Thyroid gland (tissue), 4 donors: ENCODE measurements around the gene FHOD3.

ENCODE experiments used
- CTCF ChIP-seq, 6 experiments: fragments of 200-600 bp in 3 of 6; fragments of 450-650 bp in 3 of 6; sonication (generic) in 3 of 6; IDR thresholded peaks; one replicate each; pipeline ENCODE4 v1.5.1; 2016 to 2019; ENCODE audit warnings: antibody characterized with exemption in 6 of 6, mild to moderate bottlenecking in 2 of 6, inconsistent platforms in 1 of 6, moderate library complexity in 1 of 6
- POLR2A ChIP-seq, 2 donors: fragments of 450-650 bp; IDR thresholded peaks; one replicate each; pipeline ENCODE4 v1.6.1; 2017; ENCODE audit warnings: antibody characterized with exemption in 2 of 2, mild to moderate bottlenecking in 2 of 2, moderate library complexity in 1 of 2

- no peak for TF ChIP-seq CTCF (IDR thresholded peaks at IDR 0.05)
- no peak for TF ChIP-seq POLR2A (IDR thresholded peaks at IDR 0.05)
These were observed 22.0 kb upstream of the FHOD3 start for GRCh38 chr18:36275561-36275960.
